A549 (cell line): ENCODE data around the gene RRP8. TPM values are rescaled to one million over a fixed set of nuclear protein-coding genes. Genes with fewer than 3 reads are reported as not detected.
A peak's percentile ranks its signal among the peaks of the same experiment; 100 is the strongest.

Experiments used
- ATAC-seq, 2 experiments: fragments of 200-7000 bp in 1 of 2; fragments of >200 bp in 1 of 2; cut with Nextera tagmentation in 1 of 2; cut with Tn5 transposase in 1 of 2; 3 replicates each; pipeline versions ENCODE4 v1.8.0 to v1.9.1; 2018 to 2020; ENCODE audit warnings: mild to moderate bottlenecking in 1 of 2, moderate library complexity in 1 of 2
- CTCF ChIA-PET: fragments of 300-600 bp; sonication (Branson Sonifier 250); formaldehyde crosslinking; extraction: SDS; loops from one replicate; lab custom pipeline; 2021; ENCODE audit warnings: antibody characterized with exemption, inconsistent platforms; lab: Yijun Ruan, JAX
- POLR2A ChIA-PET: fragments of 350-600 bp; formaldehyde crosslinking; extraction: SDS; loops from one replicate; lab custom pipeline; 2021; ENCODE audit warnings: antibody characterized with exemption, inconsistent platforms; lab: Yijun Ruan, JAX
- DNase-seq, 2 experiments: peaks; one replicate each; pipeline versions ENCODE4 v3.0.0 to v3.0.0-alpha.2; 2011 to 2016; ENCODE audit warnings: low read depth in 1 of 2, low spot score in 1 of 2
- FAIRE-seq: peaks from 2 replicates; lab custom pipeline; 2011; peaks lifted over from hg19 to GRCh38; lab: Jason Lieb, UNC
- H3K27ac ChIP-seq, 2 experiments: fragments of >200 bp; sonication (Bioruptor Twin); formaldehyde crosslinking; 3 replicates each; pipeline ENCODE4 v1.5.1; 2016 to 2017
- H3K4me1 ChIP-seq: fragments of >200 bp; sonication (Bioruptor Twin); formaldehyde crosslinking; 3 replicates; pipeline ENCODE4 v1.6.1; 2016
- H3K4me2 ChIP-seq: fragments of >200 bp; sonication (Bioruptor Twin); formaldehyde crosslinking; 3 replicates; pipeline ENCODE4 v1.6.1; 2016
- H3K4me3 ChIP-seq: fragments of >200 bp; sonication (Bioruptor Twin); formaldehyde crosslinking; 3 replicates; pipeline ENCODE4 v1.5.1; 2016
- H3K9me3 ChIP-seq: fragments of >200 bp; sonication (Bioruptor Twin); formaldehyde crosslinking; 3 replicates; pipeline ENCODE4 v1.6.1; 2016
- BHLHE40 ChIP-seq: IDR thresholded peaks from 2 replicates; pipeline ENCODE4 v1.6.1; 2012; ENCODE audit warnings: low read depth, low read length, inconsistent platforms
- CHD2 ChIP-seq: fragments of 150-350 bp; IDR thresholded peaks from 2 replicates; pipeline ENCODE4 v1.6.1; 2014; ENCODE audit warnings: low read length; ENCODE audit not compliant: partially characterized antibody
- EP300 ChIP-seq, 2 experiments: fragments of >200 bp; sonication (Bioruptor Twin); formaldehyde crosslinking; IDR thresholded peaks; 2 replicates in 1 of 2; 3 replicates in 1 of 2; pipeline ENCODE4 v1.6.1; 2016 to 2017
- ESRRA ChIP-seq: fragments of 150-350 bp; IDR thresholded peaks from 2 replicates; pipeline ENCODE4 v1.6.1; 2014; ENCODE audit warnings: mild to moderate bottlenecking, low read length, borderline replicate concordance
- FOSL2 ChIP-seq, 2 experiments: fragments of 450-650 bp in 1 of 2; fragments of >200 bp in 1 of 2; sonication (Bioruptor Twin) in 1 of 2; formaldehyde crosslinking; IDR thresholded peaks; 2 replicates each; pipeline versions ENCODE4 v1.5.0 to v1.6.1; 2016 to 2020; ENCODE audit warnings: mild to moderate bottlenecking in 1 of 2, moderate library complexity in 1 of 2
- FOXS1 ChIP-seq: fragments of 250-450 bp; sonication (Bioruptor Pico); IDR thresholded peaks from 2 replicates; pipeline ENCODE4 v1.5.0; 2020; ENCODE audit warnings: mild to moderate bottlenecking, moderate library complexity
- HEYL ChIP-seq: fragments of 250-450 bp; sonication (Bioruptor Pico); IDR thresholded peaks from 2 replicates; pipeline ENCODE4 v1.8.0; 2021; ENCODE audit warnings: mild to moderate bottlenecking, moderate library complexity
- HOXB5 ChIP-seq: fragments of 250-450 bp; sonication (Bioruptor Pico); IDR thresholded peaks from 2 replicates; pipeline ENCODE4 v1.5.0; 2020; ENCODE audit warnings: mild to moderate bottlenecking, moderate library complexity
- JUNB ChIP-seq: fragments of >200 bp; sonication (Bioruptor Twin); formaldehyde crosslinking; IDR thresholded peaks from 2 replicates; pipeline ENCODE4 v1.6.1; 2016
- KDM1A ChIP-seq: fragments of 200-600 bp; sonication (generic); IDR thresholded peaks from 2 replicates; pipeline ENCODE4 v1.6.1; 2016; ENCODE audit warnings: low read depth, mild to moderate bottlenecking
- MAFK ChIP-seq: fragments of 450-650 bp; IDR thresholded peaks from 2 replicates; pipeline ENCODE4 v1.6.1; 2014; ENCODE audit not compliant: partially characterized antibody
- PHF8 ChIP-seq: fragments of 200-600 bp; sonication (generic); IDR thresholded peaks from 2 replicates; pipeline ENCODE4 v1.6.1; 2016; ENCODE audit warnings: low read depth, mild to moderate bottlenecking, antibody characterized with exemption, moderate library complexity, borderline replicate concordance
- RAD21 ChIP-seq, 2 experiments: fragments of >200 bp in 1 of 2; sonication (Bioruptor Twin) in 1 of 2; formaldehyde crosslinking in 1 of 2; IDR thresholded peaks in 1 of 2; conservative IDR thresholded peaks in 1 of 2; 2 replicates in 1 of 2; 3 replicates in 1 of 2; pipeline ENCODE4 v1.6.1; 2012 to 2018; ENCODE audit warnings: inconsistent platforms in 1 of 2
- RCOR1 ChIP-seq: fragments of 150-350 bp; IDR thresholded peaks from 2 replicates; pipeline ENCODE4 v1.6.1; 2014; ENCODE audit warnings: antibody characterized with exemption, low read length, low read depth
- RFX5 ChIP-seq: fragments of 450-650 bp; IDR thresholded peaks from 2 replicates; pipeline ENCODE4 v1.7.1; 2014; ENCODE audit warnings: antibody characterized with exemption, mild to moderate bottlenecking, moderate library complexity
- SREBF2 ChIP-seq: fragments of 450-650 bp; IDR thresholded peaks from 2 replicates; pipeline ENCODE4 v1.6.1; 2014; ENCODE audit warnings: mild to moderate bottlenecking, moderate library complexity
- ZFP36 ChIP-seq: fragments of 450-650 bp; IDR thresholded peaks from 2 replicates; pipeline ENCODE4 v1.6.1; 2014; ENCODE audit warnings: borderline replicate concordance; ENCODE audit not compliant: partially characterized antibody
- ZSCAN20 ChIP-seq: fragments of 250-450 bp; sonication (Bioruptor Pico); IDR thresholded peaks from 2 replicates; pipeline ENCODE4 v1.8.0; 2022; ENCODE audit warnings: mild to moderate bottlenecking, moderate library complexity
- WGBS: methylation state at CpG from one replicate; pipeline ENCODE4 v1.1.6; 2017; ENCODE audit errors: missing lambda C conversion rate; 5-methylcytosine and 5-hydroxymethylcytosine counted together
- polyA plus RNA-seq, 4 experiments: library from polyadenylated mRNA; depleted of rRNA in 3 of 4; stranded (reverse); fragments of >200 nt; fragmentation: RNase III in 1 of 4; extraction: RNeasy Plus Mini Kit Qiagen cat#74134 plus additional on column Dnase treatment in 1 of 4; gene quantifications; 2 replicates in 3 of 4; 3 replicates in 1 of 4; pipeline ENCODE4 v1.2.3, GENCODE V29; 2011 to 2017
- TF ChIP-seq, protein P1 (sequence below): fragments of >200 bp; sonication (Bioruptor Twin); formaldehyde crosslinking; IDR thresholded peaks from 3 replicates; pipeline ENCODE4 v1.5.1; 2016
- TF ChIP-seq, protein P2 (sequence below): IDR thresholded peaks from 2 replicates; pipeline ENCODE4 v1.6.1; 2012
- TF ChIP-seq, protein P3 (sequence below): fragments of >200 bp; sonication (Bioruptor Twin); formaldehyde crosslinking; IDR thresholded peaks from 3 replicates; pipeline ENCODE4 v1.6.1; 2016
- TF ChIP-seq, protein P4 (sequence below): fragments of 450-650 bp; IDR thresholded peaks from 2 replicates; pipeline ENCODE4 v1.6.1; 2014; ENCODE audit warnings: antibody characterized with exemption
- TF ChIP-seq, protein P5 (sequence below): IDR thresholded peaks from 2 replicates; pipeline ENCODE4 v1.6.1; 2012; ENCODE audit warnings: low read depth, borderline replicate concordance

The RRP8 gene
- polyA plus RNA-seq, 2 of the 4 experiments (the other 2 are of a cell fraction): 14.5 to 25.9 TPM

DNA sequence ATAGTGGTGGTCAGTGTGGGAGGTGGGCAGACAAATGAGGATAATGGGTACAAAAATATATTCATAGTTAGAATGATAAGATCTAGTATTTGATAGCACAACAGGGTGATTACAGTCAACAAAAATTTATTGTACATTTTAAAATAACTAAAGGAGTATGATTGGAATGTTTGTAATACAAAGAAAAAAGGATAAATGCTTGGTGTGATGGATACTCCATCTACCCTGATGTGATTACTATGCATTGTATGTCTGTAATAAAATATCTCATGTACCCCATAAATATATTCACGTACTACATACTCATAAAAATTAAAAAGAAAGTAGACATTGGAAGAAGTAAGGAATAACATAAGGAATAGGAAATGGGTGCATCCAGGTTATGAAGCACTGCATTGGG is 15.4 kb downstream of the RRP8 start:
- TF ChIP-seq FOSL2 (IDR thresholded peaks at IDR 0.05): no peak
- no peak for TF ChIP-seq FOSL2 (CRISPR knock-in tag; IDR thresholded peaks at IDR 0.05)
- TF ChIP-seq, protein P1, sequence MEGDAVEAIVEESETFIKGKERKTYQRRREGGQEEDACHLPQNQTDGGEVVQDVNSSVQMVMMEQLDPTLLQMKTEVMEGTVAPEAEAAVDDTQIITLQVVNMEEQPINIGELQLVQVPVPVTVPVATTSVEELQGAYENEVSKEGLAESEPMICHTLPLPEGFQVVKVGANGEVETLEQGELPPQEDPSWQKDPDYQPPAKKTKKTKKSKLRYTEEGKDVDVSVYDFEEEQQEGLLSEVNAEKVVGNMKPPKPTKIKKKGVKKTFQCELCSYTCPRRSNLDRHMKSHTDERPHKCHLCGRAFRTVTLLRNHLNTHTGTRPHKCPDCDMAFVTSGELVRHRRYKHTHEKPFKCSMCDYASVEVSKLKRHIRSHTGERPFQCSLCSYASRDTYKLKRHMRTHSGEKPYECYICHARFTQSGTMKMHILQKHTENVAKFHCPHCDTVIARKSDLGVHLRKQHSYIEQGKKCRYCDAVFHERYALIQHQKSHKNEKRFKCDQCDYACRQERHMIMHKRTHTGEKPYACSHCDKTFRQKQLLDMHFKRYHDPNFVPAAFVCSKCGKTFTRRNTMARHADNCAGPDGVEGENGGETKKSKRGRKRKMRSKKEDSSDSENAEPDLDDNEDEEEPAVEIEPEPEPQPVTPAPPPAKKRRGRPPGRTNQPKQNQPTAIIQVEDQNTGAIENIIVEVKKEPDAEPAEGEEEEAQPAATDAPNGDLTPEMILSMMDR: no peak
- no peak for TF ChIP-seq RAD21 (conservative IDR thresholded peaks at IDR 0.05 in 1 of 2, IDR thresholded peaks at IDR 0.05 in 1 of 2)
- no peak for TF ChIP-seq EP300 (IDR thresholded peaks at IDR 0.05)
- no peak for TF ChIP-seq JUNB
- TF ChIP-seq HOXB5 (CRISPR knock-in tag): no peak
- no peak for TF ChIP-seq RFX5
- TF ChIP-seq FOXS1 (CRISPR knock-in tag): no peak
- WGBS: 93% methylated on average over 1 of the region's 1 CpG
- no peak overlapping the region for H3K27ac ChIP-seq
- CTCF ChIA-PET: no interaction called here
- POLR2A ChIA-PET: no interaction called here
- no peak overlapping the region for H3K4me3 ChIP-seq
- peaks cover 12% of the 10 kb centered on the region for H3K9me3 ChIP-seq
- FAIRE-seq (no peak), ATAC-seq (no peak), DNase-seq (no peak)
- no peaks in the 10 kb centered on the region for H3K4me1 ChIP-seq
- H3K4me2 ChIP-seq: no peak overlapping the region

DNA sequence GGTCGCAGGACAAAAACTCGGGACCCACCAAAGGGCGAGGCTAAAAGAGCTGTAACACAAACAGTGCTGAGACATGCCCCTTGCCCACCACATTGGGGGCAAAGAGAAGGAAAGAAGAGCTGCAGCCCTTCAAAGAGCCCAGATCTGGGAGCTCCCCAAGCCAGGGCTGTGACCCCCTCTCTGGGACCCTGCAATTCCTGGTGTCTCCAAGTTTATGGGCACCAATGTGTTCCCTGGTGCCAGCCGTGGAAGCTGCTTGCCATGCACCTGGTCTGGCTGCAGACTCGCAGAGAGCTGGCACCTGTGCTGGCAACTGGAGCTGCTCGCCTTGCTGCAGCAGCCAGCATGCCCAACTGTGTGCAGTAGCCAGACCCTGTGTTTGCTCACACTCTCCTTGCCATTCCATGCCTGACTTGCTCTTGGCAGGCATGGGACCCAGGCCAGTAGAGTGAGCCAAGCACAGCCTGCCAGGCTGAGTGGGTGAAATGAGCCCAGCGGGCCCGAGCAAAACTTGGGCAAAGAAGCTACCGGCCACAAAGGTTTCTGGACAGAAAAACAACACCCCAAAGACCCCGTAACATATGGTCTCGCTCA is 16.0 kb downstream of the RRP8 start:
- no peak overlapping the region for H3K4me3 ChIP-seq
- no peak for FAIRE-seq
- H3K4me1 ChIP-seq: no peaks in the 10 kb centered on the region
- DNase-seq: no peak
- H3K9me3 ChIP-seq: peaks cover 12% of the 10 kb centered on the region
- no peak overlapping the region for H3K4me2 ChIP-seq
- CTCF ChIA-PET: interaction anchor here (1.0 to 1.5 kb wide), 2 partner anchors 57 to 209 kb away, joined by 3 to 4 read pairs; no protein-coding TSS in a partner anchor
- peak in 1 of 2 experiments; percentile 32; a peak in 3 of 6 replicates for ATAC-seq
- 88% methylated on average over 11 of the region's 11 CpGs for WGBS
- TF ChIP-seq BHLHE40: no peak
- TF ChIP-seq SREBF2: no peak
- TF ChIP-seq JUNB: no peak
- no peak for TF ChIP-seq ESRRA
- no peak for TF ChIP-seq KDM1A
- no peak for TF ChIP-seq ZSCAN20
- TF ChIP-seq, protein P2, sequence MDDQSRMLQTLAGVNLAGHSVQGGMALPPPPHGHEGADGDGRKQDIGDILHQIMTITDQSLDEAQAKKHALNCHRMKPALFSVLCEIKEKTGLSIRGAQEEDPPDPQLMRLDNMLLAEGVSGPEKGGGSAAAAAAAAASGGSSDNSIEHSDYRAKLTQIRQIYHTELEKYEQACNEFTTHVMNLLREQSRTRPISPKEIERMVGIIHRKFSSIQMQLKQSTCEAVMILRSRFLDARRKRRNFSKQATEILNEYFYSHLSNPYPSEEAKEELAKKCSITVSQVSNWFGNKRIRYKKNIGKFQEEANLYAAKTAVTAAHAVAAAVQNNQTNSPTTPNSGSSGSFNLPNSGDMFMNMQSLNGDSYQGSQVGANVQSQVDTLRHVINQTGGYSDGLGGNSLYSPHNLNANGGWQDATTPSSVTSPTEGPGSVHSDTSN: no peak
- no peak for TF ChIP-seq PHF8
- no peak for TF ChIP-seq CHD2
- TF ChIP-seq HOXB5 (CRISPR knock-in tag): no peak
- TF ChIP-seq, protein P1: no peak
- TF ChIP-seq FOSL2 (IDR thresholded peaks at IDR 0.05): no peak
- TF ChIP-seq FOSL2 (CRISPR knock-in tag; IDR thresholded peaks at IDR 0.05): no peak
- TF ChIP-seq RCOR1: no peak
- TF ChIP-seq, protein P3, sequence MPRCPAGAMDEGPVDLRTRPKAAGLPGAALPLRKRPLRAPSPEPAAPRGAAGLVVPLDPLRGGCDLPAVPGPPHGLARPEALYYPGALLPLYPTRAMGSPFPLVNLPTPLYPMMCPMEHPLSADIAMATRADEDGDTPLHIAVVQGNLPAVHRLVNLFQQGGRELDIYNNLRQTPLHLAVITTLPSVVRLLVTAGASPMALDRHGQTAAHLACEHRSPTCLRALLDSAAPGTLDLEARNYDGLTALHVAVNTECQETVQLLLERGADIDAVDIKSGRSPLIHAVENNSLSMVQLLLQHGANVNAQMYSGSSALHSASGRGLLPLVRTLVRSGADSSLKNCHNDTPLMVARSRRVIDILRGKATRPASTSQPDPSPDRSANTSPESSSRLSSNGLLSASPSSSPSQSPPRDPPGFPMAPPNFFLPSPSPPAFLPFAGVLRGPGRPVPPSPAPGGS: no peak
- TF ChIP-seq HEYL (CRISPR knock-in tag): no peak
- no peak for TF ChIP-seq MAFK
- TF ChIP-seq, protein P4, sequence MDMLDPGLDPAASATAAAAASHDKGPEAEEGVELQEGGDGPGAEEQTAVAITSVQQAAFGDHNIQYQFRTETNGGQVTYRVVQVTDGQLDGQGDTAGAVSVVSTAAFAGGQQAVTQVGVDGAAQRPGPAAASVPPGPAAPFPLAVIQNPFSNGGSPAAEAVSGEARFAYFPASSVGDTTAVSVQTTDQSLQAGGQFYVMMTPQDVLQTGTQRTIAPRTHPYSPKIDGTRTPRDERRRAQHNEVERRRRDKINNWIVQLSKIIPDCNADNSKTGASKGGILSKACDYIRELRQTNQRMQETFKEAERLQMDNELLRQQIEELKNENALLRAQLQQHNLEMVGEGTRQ: no peak
- no peak for TF ChIP-seq ZFP36
- TF ChIP-seq, protein P5, sequence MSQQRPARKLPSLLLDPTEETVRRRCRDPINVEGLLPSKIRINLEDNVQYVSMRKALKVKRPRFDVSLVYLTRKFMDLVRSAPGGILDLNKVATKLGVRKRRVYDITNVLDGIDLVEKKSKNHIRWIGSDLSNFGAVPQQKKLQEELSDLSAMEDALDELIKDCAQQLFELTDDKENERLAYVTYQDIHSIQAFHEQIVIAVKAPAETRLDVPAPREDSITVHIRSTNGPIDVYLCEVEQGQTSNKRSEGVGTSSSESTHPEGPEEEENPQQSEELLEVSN: no peak
- H3K27ac ChIP-seq: no peak overlapping the region
- POLR2A ChIA-PET: no interaction called here
